GM19455 (cell line): ENCODE results near the gene SHCBP1L.

Source experiments
- ATAC-seq: cut with Tn5 transposase; IDR thresholded peaks from one replicate; pipeline ENCODE4 v1.9.1; 2021; ENCODE audit not compliant: unreplicated experiment

The SHCBP1L gene

DNA sequence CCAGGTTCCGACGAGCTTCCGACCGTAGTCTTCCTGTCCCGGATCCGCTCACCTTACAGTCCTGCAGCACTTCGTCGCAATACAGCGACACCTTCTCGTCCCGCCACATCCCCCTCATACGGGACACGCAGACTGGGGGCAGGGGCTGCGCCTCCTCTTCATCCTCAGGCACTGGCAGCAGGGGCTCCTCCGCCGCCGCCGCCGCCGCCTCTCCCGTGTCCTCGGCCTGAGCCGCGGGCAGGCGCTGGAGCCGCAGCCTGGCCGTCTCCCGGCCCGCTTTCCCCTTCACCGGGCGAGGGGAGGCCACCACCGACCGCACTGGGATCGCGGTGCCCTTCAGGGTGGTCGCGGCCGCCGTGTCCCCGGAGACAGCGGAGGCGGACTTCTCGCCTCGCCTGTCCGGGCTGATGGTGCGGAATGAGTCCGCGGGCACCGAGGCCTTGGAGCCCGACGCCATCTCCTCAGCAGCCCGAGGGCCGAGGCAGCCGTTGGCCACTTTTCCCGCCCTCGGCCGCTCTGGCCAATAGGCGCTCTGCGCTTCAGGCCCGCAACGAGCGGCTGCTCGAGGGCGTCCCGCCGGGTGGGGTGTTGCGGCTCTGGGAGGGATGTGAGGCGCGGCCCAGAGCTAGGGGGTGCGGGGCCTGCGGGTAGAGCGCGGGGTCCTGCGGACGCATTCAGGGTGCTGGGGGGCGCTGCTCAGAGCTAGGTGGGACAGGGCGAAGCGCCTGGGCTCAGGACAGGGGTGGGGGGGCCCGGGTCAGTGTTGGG is at the start of gene SHCBP1L:
TSS of gene SHCBP1L (minus strand) at position 490 of the 768 bp plus-strand sequence. CDS start at position 457, 33 bp downstream.
- ATAC-seq, result no peak

DNA sequence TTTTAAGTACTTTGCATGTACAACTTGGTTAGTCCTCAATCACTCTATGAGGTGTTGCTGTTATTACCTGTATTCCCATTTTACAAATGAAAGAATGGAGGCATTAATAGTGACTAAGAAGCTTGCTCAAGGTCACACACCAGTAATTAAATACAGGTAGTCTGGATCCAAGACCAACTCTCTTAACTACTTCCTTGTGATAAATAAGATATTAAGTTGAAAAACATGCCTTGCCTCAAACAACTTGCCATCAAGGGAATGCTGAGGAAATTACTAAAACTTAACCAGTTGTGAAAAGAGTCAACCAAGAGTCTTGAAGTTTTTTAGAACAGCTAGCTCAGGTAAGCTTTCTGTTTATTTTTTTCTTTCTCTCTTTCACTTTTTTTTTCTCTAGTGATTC is 49.3 kb upstream of the SHCBP1L start:
- ATAC-seq, result no peak

DNA sequence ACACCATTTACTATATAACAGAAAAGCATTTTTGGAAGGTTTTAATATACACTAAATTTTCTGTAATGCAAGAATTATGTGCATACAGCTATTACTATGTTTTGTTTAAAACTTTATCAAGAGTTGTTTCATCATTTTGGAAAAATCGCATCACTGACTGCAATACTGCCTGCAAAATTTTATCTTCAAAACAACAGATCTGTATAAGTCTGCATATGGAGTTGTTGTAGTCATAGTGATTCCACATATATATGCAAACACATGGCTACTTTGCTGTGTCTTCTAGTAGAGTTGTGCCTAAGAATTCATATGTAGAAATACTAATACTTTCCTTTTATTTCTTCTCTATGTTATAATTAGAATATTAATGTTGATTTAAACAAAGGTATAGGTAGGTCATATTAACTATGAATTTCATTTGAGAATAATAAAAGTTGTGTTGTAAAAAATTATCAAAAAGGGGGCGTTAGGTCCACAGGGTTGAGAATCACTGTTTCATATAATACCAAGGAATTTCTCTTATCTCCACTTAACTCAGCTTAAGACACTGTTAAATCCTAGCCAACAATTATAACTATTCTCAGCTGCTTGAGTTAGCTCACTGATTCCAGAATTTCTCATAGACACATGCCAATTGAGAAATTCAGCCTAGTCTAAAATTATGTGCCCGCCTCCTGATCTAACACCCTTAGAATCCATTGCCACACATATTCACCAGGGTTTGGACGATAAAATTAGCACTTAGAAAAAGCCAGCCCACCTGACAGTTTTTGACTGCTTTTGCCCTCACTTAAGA is 47.4 kb upstream of the SHCBP1L start:
- no peak for ATAC-seq

DNA sequence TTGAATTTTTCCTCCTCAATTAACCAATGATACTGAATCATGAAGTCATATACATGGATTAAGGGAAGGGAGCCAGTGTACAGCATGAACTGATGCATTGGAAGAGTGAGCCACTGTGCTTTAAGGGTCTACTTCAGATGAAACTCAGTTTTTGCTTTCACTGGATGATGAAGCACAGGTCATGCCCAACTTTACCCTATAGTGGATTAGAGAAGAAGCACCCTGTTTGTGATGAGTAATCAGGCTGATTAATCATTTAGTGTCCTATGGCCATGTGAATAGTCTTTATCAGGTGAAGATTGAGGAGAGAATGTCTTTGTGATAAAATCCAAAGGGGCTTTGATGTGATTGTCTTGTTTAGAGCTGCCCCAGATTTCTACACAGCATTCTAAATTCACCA is 45.5 kb upstream of the SHCBP1L start:
- no peak for ATAC-seq

DNA sequence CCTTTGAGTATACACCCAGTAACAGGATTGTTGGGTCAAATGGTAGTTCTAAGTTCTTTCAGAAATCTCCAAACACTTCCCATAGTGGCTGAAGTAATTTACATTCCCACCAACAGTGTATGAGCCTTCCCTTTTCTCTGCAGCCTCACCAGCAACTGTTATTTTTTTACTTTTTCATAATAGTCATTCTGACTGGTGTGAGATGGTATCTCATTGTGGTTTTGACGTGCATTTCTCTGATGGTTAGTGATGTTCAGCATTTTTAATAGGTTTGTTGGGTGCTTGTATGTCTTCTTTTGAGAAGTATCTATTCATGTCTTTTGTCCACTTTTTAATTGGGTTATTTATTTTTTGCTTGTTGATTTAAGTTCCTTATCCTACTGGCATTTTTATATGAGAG is 43.9 kb upstream of the SHCBP1L start:
- no peak for ATAC-seq

DNA sequence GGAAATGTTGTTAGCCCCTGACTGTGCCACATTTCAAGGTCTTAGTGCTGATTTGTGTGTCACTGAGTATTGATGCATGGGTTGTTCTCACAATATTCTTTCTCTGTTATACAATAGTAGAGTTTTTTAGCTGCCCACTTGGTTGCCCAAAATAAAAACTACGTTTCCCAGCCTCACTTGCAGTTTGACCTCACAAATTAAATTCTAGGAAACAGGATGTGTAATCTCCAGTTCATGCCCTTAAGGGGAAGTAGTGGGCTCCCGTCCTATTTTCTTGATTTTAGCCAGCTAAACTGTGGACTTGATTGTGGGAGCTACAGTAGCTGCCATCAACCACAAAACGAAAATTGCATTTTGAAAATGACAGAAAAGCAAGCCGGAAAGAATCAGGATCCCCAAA is 42.9 kb upstream of the SHCBP1L start:
- no peak for ATAC-seq

DNA sequence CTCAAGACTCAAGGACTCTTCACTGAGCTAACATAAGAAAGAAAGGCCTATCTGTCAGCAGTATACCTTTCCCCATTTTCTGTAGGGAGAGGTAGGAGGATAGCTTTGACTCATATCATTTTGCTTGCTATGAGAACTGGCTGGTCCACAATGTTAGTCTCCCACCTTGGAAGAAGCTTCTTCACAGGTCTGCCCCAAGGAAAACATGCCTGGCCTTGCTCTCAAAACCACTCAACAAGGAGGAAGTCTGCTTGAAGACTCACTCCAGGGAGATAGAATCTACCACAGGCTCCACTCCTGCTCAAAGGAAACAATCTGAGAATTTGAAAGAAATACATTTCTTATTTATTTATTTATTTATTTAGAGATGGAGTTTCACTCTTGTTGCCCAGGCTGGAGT is 40.8 kb upstream of the SHCBP1L start:
- ATAC-seq, result no peak

DNA sequence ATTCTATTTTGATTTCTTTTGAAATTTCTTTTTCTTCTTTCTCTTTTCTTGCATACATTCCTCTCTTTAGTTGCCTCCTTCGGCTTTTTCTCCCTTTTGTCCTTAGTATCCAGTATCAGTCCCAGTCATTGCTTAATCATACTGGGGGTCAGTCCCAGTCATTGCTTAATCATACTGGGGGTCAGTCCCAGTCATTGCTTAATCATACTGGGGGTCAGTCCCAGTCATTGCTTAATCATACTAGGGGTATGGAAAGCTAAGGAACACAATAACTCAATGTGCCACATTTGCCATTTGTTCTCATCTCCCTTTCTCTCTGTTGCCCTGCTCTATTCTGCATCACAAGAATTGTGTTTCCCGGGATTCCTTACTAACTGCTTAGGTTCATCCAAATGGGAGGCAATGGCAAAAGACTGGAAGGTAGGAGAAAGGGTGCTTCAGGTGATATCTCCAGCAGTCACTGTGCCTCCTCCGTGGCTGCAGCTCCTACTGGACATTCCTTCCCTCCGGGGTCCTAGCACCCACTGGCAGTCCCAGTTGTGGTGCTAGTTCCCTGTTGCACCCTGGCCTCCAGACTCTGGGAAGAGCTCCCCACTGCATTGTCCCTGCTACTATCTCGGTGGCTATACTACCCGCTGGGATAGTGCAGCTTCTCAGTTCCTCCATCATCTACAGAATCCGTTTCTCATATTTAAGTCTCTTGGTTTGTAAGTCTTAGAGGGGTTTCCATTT is 37.6 kb upstream of the SHCBP1L start:
- ATAC-seq, result no peak

DNA sequence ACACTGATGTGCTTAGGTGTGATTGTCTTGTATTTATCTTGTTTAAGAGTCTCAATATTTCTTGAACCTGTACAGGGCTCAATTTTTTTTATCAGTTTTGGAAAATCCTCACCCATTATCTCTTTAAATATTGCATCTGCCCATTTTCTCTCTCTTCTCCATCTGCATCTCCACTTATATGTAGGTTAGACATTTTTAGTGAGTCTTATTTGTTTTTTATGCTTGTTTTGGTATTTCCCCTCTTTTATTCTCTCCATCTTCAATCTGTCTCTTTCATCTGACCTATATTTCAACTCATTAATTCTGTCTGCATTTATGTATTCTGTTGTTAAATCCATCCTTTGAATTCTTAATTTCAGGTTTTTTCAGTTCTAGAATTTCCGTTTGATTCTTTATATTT is 32.9 kb upstream of the SHCBP1L start:
- no peak for ATAC-seq

DNA sequence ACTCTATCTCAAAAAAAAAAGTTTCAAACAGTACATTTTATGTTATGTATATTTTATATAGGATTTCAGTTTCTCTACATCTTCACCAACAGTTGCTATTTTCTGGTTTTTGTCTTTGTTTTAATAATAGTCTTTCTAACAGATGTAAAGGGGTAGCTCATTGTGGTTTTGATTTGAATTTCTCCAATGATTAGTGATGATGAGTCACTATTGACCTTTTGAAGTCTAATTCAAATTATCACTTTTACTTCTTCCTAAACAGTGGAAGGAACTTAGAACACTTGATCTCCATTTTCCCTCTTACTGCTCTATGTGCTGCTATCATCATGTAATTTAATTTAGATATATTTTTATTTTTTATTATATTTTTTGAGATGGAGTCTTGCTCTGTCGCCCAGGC is 31.7 kb upstream of the SHCBP1L start:
- ATAC-seq, result no peak

DNA sequence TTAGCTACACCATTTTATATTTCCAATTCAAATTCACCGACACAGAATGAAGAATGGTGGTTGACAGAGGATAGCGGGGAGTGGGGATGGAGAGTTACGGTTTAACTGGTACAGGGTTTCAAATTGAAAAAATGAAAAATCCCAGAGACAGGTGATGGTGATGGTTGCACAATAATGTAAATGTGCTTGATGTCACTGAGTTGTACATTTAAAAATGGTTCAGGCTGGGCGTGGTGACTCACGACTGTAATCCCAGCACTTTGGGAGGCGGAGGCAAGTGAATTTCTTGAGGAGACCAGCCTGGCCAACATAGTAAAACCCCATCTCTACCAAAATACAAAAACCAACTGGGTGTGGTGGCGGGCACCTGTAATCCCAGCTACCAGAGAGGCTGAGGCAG is 31.2 kb upstream of the SHCBP1L start:
- ATAC-seq, result no peak

DNA sequence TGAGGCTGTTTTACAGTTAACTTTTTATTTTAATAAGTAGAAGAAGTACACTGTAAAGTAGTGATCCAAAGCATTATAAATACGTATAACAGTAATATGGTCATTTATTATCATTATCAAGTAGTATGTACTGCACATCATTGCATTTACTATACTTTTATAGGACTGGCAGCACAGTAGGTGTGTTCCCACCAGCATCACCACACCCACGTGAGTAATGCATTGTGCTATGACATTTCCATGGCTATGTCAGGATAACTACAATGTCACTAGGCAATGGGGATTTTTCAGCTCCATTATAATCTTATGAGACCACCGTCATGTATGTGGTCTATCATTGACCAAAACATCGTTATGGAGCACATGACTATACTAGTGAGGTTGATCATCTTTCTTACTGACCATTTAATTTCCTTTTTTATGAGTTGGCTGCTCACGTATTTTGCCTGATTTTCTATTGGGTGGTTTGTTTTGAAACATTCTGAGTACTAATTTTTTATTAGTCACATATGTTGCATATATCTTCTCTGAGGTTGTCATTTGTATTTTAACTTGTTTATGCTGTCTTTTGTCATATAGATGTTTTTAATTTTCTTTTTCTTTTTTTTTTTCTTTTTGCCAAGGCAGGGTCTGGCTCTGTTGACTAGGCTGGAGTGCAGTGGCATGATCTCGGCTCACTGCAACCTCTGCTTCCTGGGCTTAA is 25.3 kb upstream of the SHCBP1L start:
- ATAC-seq, result no peak

DNA sequence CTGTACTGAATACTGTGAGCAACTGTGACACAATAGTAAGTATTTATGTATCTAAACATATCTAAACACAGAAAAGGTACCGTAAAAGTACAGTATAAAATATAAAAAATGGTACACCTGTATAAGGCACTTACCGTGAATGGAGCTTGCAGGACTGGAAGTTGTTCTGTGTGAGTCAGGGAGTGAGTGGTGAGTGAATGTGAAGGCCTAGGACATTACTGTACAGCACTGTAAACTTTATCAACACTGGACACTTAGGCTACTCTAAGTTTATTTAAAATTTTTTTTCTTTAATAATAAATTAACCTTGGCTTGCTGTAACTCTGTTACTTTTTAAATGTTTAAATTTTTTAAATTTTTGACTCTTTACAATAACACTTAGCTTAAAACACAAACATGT is 24.5 kb upstream of the SHCBP1L start:
- no peak for ATAC-seq

DNA sequence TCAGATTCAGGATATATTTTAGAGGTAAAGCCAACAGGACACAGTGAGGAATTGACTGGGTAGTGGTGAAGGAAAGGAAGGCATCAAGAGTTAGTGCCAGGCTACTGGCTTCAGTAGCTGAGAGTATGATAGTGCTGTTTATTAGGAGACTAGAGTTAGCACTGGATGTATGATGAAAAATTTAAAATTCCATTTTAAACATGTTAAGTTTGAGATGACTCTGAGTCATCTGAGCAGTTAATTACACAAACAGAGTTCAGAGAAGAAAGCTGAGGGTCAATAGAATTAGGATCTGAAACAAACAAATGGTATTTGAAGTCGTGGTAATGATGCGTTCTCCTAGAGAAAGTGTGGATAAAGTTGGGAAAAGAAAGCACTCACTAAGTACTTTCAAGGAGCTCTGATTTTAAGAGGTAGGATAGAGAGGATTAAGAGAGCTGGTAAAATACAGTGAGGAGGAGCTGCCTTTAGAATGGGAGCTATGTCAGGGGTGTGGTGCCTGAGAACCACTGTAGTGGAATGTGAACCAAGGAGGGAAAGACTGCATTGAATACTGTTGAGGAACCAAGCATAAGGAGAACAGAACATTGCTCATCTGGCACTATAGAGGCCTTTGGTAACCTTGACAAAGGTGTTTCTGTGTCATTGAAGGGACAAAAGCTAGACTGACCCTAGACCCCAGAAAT is 21.7 kb upstream of the SHCBP1L start:
- ATAC-seq, result no peak

DNA sequence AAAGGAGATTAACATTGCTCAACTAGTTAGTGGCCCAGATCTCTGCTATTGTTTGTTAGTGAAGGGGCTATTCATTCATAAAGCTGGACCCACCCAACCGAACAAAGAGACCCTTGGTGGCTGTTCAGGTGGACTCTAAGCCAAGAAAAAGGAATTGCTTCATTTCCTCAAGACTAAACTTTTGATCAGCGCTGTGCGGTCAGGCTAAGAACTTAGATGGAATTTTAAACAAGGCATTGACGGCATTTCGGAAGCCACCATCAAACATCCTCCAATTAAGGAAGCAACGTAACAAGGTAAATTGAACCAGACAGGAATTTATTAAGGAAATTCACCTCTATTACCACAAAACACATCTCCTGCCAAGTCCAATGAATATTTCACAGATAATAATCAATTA is 19.9 kb upstream of the SHCBP1L start:
- ATAC-seq, result no peak

DNA sequence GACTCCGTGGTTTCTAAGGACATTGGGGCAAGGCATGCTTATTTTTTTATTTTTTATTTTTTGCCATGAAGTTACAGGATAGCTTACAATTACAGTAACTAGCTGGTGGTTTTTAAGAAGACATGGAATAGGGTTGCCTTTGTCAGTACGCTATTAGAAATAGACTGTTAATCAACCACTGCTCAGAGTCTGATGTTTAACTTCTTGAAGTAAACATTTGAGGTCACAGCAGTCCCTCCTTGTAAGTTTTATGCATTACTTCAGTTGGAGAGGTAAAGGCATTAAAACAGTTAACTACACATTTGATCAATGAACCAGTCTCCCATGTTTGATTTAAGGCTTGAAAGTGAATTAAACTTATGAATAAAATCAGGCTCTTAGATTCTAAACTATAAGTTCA is 19.3 kb upstream of the SHCBP1L start:
- no peak for ATAC-seq

DNA sequence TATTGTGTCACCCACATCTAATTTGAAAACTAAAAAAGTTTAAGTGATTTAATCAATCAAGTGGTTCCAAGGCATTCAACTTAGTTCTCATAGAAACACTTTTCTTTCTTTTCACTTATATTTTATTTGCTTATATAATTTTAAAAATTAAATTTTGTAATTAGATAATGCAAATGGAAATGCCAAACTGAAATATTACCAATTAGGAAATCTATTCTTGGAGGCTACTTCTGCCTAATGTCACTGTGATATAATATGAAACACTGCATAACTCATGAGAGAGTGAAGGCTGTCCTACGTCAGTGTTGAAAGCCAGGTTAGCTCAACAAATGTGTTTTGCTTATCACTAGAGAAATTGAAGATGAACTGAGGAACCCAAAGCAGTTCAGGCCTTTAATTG is 18.3 kb upstream of the SHCBP1L start:
- ATAC-seq, result no peak

DNA sequence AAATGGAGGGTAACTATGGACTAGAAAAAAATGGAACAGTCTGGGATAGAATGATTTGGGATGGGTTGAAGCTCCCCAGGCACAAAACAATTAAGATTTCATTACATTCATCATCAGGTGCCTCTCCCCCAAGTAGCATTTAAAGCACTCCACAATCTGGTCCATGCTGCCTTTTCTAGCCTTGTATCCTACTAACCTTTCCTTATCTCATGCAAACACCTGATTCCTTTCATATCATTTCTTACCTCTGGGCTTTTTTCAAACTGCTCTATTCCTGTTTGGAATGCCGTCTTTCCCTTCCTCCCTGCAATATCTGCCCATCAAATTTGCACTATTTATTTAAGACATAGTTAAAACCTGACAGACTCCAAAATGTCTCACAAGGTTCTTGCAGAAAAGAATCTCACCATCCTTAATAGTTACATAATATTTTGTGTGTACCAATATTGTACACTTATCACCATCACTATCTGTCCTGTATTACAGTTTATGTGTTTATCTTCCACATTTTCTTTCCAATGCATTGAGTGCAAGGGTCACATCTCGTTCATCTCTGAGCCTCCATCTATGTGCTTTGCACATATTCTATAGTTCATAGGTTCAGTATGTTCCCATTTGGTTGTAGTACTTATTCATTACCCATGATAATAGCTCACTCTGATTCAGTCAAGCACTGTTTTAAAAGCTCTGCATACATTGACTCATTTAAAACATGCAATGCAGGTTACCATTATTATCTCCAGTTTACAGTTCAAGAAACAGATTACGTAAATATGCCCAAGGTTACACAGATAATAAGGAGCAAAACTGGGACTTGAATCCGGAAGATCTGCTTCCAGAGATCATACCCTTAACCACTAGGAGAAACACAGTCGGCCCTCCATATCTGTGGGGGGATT is 16.1 kb upstream of the SHCBP1L start:
- ATAC-seq, result no peak

DNA sequence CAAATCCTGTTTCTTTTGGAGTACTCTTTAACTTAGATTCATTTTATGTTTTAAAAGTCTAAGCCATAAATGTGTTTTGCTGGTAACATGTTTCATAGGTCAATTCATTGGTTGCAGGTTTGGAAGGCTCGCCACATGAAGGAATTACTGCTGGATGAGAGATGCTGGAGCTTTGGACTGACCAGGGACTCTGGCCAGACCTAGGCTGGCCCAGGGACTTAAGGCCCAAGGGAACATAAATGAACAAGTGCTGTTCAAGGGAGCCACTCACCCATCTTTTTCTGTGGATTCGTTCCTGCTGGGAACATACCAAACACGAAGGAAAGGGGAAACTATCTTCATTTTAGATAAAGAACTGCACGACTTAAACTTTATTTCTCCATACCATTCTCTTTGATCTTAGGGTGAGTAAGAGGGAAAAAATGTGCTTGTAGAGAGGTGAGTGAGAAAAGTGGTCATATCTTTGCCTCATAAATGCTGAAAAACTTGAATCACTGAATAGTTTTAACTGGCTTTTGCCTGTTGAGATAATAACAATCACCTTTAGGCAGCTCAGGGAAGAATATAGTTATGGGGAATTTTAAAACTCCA is 15.3 kb upstream of the SHCBP1L start:
- no peak for ATAC-seq
